SK-N-SH (cell line): Measurements from ENCODE around the gene GPRC5C.

Experiments used
- CTCF ChIP-seq: fragments of 200-600 bp; sonication (generic); IDR thresholded peaks from 2 replicates; pipeline ENCODE4 v1.6.1; 2017; ENCODE audit warnings: antibody characterized with exemption, mild to moderate bottlenecking, moderate library complexity
- EP300 ChIP-seq, 2 experiments: IDR thresholded peaks; 2 replicates each; pipeline versions ENCODE4 v1.4.0 to v1.6.1; 2012; ENCODE audit warnings: borderline replicate concordance in 1 of 2, low read depth in 1 of 2, low read length in 1 of 2
- NRF1 ChIP-seq: IDR thresholded peaks from 2 replicates; pipeline ENCODE4 v1.6.1; 2012; ENCODE audit warnings: low read depth, mild to moderate bottlenecking, low read length
- POLR2AphosphoS5 ChIP-seq: IDR thresholded peaks from 2 replicates; pipeline ENCODE4 v1.6.1; 2012; ENCODE audit warnings: low read depth, low read length
- RFX5 ChIP-seq: IDR thresholded peaks from 2 replicates; pipeline ENCODE4 v1.6.1; 2012; ENCODE audit warnings: mild to moderate bottlenecking, improper control_type of control experiment, low read length
- TEAD4 ChIP-seq: IDR thresholded peaks from 2 replicates; pipeline ENCODE4 v1.4.0; 2012; ENCODE audit warnings: mild to moderate bottlenecking, borderline replicate concordance; ENCODE audit not compliant: insufficient read depth

GRCh38 chr17:74424657-74425056, 7.2 kb upstream of the GPRC5C start:
- TF ChIP-seq POLR2AphosphoS5 (no peak), EP300 (IDR thresholded peaks at IDR 0.05; ENCODE audit: borderline replicate concordance in 1 of 2, low read depth in 1 of 2, low read length in 1 of 2) (no peak), CTCF (no peak), RFX5 (no peak), NRF1 (no peak), TEAD4 (no peak)
